ENCODE data around the gene IRF4. TPM values are rescaled to one million over a fixed set of nuclear protein-coding genes. Genes with fewer than 3 reads are reported as not detected.

IRF4 gene
- polyA plus RNA-seq, 12 donors = 0.27 to 6.1 (median 0.60) TPM; not detected in 2

DNA sequence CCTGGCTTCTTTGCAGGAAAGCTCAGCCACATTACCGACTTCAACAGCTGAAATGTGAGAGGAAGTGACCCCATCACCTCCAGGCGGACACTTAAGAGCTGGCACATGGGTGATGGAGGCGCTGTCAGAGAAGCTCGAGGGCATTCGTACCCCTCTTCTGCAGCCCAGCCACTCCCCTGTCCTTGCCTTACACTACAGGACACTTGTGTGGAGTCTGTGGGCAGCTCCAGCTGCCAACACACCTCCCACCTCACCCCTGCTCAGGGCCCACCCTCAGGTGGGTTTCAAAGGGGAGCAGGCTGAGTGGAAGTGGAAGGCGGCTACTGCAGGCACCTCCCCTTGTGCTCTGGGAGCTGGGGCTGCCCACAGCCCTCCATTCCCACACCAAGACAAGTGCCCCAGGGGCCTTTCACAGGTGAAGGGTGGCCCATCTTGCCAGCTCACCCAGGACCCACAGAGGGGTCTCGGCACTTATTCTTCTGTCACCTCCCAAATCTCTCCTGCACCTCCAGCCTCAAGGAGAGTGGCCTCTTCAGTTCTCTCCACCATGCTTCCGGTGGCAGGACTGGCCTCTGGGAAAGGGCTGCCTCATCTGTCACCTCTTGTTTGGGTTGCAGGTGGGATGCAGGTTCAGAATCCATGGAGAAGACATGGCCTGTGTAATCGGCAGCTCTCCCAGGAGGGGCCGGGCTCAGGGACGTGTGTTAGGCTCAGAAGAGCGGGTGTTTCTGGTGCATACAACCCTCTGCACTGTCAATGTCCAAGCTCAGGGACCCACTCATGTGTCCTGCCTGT lies 49.8 kb downstream of the IRF4 start:
- no peak for DNase-seq

DNA sequence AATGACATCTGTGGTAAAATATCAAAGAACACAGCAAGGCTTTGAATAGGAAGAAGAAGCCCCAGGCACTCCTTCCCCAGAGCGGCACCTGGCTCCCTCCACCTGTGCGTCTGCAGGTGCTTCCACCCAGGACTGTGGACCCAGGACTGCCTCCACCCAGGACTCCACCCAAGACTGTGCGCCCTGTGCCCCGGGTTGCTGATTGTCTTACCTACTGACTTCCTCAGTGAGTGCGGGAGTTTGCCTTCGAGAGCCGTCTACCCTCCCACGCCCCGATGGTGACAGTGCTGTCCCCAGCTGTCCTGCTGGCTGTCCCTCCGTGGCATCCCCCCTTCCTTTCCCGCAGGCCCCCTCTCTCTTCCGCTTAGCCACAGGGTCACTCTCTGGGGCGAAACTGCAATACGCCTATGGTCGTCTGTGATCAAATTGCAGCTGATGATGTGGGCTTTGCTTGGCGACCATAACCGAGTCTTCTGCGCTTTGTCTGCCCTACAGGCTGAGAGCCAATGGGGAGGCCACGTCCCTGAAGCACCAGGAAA lies 52.1 kb downstream of the IRF4 start:
- no peak for DNase-seq

DNA sequence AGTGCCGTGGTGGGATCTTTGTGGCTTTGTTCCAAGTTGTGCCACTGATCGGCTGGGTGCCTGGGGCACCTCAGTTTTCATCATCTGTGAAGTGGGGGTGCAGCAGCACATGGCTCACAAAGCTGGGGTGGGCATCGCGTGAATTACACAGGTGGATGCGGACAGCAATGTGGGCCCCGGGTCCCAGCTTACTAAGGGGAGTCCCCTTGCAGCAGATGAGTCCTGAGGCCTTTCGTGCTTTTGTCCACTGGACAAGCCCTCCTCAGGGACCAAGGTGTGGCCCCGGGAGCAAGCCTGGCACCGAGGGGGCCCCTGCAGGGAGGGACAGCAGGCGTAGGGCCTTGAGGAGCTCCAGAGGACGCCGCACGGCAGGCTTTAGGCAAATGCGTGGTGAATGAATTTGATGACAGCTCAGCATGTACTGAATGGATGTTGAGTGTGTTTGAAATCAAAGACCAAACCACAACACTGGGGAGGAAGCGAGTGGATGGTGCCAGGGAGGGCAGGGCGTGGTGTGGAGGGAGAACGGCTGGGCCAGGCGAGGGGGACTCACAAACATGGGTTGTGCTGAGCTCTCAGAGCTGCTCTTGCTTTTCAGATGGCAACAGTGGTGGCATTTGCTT lies 53.2 kb downstream of the IRF4 start:
- DNase-seq = no peak

DNA sequence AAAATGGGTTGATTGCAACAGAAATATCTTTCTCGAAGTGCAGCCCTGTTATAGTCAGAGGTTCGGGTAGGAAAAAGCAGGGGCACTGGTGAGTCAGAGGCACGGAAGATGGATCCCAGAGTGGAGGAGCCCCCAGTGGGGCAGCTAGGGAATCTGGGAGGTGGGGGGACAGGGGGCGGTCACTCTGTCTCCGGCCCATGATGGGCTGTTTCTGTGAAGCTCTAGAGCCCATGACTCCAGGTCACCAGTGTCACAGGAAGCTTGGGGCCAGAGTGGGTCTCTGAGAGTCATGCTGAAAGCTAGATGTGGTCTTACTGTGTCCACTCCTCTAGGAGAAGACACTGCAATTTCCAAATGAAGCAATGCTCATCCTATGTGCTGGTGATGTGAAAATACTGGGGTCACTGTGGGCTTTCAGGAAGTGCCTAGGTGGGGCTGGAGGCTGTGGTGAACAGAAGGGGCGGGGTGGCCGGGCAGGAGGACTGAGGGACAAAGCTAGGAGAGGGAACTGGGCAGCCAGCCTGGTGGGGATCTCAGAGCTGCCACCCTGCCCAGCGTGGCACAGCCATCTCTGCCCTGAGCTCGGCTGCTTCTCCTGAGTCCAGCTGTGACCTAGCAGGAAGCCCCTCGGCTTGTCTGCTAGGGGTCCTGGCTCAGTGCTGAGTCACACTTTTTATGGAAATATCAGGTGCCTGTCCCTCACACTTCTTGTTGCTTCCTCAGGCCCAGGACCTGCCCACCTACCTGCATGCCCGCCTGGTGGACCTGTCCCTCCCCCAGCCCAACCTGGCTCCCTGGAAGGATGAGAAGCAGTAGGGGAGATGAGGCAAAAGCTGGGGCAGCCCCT lies 54.2 kb downstream of the IRF4 start:
- no peak for DNase-seq

DNA sequence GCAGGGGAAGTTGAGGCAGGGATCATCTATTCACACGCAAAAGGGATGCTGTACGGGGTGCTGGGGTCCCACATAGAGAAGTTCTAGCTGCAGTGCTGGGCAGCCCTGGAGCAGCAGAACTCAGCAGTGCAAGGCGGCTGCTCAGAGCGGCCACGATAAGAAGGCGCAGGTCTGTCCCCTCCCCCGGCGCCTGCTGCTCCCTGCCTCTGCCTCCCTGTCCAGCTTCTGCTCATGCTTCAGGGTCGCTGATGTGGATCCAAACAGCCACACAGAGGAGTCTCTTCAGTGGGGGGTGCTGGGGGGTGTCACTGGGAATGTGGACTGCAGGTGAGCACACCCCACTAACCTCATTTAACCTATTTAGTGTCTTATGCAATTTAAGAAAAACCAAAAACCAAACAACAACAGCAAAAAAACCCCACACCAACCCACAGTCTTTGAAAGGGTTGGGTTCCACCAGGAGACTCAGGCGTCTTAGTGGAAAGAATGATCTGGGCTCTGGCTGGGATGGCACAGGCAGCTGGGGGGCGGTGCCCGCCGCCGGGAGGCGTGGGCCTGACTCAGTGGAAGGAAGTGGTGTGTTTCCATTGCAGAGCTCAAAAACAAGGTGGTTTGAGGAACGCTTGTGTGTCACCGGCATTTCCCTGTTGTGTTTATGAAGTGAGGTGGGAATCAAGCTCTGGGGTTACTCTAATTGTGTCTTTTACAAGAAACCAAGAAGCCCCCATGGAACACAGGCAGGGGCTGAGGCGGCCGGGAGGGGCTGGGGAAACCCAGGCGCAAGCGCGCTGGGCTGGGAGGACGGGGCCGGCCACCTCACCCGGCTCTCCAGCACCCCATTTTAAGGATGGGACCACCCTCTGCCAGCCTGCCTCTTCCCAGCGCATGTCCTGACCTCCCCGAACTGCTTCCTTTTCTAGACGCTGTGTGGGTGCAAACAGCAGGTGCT lies 55.1 kb downstream of the IRF4 start:
- DNase-seq = no peak

DNA sequence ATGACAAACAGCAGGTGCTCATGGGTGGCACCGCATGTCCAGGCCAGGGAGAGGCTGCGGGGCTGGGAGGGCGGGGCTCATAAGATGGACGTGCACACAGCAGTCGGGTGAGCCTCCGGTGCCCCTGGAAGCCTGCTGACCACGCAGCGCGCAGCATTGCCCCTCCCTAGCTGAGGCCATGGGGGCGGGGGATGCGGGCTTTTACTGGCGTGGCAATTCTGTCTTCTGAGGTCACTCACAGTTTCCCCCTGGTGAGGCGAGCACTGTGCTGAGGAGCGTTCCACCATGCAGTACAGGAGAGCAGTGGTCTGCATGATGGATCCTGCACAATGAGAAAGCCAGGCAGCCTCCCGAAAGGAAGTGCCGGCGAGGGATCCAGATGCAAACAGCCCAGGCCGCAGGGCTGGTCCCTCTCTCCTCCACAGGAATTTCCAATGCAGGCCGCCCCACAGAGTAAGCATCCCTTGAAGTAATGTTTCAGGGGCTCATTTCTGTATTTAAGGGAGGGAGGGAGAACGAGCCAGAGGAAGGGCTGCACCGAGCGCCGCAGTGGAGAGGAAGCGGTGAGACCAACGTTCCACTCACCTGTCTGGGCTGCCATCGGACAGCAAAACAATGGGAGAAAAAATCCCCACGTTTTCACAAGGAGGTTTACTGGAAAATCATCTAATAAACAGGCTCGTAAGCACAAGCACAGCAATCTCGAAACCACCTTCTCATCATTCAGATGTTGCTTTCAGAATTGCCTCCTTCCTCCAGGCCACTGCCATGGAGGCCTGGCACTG lies 56.0 kb downstream of the IRF4 start:
- DNase-seq = no peak

DNA sequence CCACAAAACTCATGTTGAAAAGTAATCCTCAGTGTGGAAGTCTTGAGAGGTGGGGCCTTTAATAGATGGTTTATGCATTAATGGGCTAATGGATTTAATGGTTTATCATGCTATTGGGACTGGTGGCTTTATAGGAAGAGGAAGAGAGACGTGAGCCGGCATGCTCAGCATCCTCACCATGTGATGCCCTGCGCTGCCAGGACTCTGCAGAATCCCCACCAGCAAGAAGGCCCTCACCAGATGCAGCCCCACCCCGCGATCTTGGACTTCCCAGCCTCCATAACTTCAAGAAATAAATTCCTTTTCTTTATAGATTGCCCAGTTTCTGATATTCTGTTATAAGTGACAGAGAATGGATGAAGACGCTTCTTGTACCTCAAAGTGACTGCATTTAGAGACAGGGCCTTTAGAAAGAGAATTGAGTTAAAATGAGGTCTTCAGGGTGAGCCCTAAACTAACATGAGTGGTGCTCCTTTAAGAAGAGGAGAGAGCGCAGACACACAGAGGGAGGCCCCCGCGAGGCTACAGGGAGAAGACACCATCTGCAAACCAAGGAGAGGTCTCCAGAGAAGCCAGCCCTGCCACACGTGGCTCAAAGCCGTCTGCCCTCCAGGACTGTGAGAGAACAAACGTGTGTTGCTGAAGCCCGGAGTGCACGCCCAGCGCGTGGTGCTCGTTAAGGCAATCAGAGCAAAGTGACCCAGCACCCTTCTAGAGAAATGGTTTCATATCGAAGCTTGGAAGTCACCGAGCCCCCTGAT lies 56.9 kb downstream of the IRF4 start:
- no peak for DNase-seq

DNA sequence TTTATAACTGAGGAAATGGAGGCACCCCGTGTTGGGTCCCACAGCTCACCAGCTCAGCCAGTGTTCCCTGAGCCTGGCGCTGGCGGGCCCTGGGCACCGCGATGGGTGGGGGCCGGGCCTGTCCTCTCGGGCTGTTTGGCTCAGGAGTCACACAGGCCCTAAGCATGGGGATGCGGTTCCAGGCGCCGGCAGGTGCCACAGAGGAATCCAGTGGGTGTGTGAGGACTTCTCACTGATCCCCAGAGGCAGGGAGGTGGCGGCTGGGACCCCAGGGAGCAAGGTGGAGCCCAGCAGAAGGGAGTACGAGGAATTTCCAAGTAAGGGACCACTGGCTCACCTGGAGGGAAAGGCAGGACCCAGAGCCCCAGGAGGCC lies 57.5 kb downstream of the IRF4 start:
- DNase-seq = no peak

DNA sequence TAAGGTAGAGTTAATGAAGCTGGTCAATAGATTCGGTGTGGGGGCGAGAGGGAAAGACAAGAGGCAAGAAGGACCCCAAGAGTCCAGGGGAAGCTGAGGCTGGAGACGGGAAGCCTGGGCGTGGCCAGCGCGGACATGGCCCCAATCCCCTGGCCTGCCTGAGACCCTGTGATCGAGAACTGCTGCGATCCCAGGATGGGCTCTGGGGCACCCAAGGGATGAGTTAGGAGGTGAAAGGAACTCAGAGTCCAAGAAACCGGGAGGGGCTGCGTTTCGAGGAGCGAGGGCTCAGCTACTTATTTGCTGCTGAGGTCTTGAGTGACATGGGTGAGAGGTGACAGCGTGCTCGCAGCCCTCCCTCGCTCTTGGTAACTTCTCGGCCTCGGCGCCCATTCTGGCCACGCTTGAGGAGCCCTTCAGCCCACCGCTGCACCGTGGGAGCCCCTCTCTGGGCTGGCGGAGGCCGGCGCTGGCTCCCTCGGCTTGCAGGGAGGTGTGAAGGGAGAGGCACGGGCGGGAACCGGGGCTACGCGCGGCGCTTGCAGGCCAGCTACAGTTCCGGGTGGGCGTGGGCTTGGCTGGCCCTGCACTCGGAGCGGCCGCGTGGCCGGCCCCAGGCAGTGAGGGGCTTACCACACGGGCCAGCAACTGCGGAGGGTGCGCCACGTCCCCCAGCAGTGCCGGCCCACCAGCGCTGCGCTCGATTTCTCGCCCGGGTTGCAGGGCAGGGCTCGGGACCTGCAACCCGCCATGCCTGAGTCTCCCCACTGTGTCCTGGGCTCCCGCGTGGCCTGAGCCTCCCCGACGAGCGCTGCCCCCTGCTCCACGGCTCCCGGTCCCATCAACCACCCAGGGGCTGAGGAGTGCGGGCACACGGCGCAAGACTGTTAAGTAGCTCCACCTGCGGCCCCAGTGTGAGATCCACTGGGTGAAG lies 58.2 kb downstream of the IRF4 start:
- DNase-seq = no peak

DNA sequence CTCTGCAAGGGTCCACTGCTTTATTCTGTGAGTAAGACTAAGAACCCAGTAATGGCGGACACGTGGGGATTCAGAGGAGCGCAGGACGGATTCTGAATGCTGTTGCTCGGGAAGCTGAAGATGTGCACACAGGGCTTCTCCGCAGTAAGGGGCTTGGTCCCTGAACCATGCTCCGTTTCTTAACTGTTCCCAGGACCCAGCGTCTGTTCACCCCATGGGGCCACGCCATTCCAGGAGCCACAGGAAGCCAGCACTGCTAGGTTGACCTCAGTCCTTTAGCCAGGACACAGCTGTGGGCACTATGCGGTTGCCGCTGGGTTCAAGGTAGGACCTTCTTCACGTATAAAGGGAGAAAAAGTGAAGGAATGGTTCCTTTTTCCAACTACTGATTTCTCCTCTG lies 59.8 kb downstream of the IRF4 start:
- no peak for DNase-seq

DNA sequence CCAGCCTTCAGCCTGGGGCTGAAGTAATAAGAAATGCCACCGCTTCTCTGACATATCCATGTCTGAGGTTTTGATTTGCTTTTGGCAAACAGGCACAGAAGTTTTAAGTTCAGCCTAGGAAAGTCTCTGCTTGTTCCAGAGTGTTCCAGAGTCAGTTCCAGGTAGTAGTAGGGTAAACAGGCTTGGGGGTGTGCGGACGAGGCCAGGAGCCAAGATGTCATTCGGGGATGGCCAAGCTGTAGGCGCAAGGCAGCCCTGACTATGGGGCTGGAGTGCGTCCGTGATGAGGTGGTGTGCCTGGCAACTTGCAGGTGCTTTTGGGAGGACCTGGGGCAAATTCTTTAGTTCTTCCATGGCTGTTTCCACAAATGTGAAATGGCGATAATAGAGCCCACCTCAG lies 60.3 kb downstream of the IRF4 start:
- no peak for DNase-seq

DNA sequence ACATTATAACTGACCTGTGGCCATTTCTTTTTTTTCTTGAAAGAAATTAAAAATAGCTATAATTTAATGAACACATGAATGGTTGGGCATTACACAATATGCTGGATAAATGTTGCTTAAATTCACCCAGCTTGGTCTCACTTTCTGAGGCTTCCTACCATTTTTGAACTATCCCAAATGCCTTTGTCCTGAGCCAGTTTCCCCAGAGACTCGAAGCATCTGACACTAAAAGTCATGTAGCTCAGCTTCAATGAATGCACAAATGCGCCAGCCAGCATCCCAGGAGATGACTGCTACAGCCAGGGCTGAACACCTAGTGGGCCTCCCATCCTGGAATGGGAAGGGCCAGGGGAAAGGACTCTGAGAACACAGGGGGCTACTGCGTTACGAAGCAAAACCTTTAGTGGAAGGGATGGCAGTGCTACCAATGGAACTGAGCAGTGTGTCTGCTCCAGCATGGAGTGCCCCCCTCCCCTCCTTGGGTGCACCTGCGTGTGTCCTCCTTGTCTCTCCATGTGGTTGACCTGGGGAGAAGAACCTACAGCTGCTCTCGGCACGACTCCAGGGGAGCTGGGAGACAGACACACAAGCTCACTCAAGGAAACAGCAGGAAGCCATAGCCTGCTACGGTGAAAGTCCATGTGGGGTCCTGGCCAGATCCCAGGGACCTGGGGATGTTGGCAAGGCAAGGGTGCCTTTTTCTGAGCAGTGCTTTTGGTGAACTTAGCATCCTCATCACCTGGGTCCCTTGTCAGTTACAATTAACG lies 60.9 kb downstream of the IRF4 start:
- no peak for DNase-seq

DNA sequence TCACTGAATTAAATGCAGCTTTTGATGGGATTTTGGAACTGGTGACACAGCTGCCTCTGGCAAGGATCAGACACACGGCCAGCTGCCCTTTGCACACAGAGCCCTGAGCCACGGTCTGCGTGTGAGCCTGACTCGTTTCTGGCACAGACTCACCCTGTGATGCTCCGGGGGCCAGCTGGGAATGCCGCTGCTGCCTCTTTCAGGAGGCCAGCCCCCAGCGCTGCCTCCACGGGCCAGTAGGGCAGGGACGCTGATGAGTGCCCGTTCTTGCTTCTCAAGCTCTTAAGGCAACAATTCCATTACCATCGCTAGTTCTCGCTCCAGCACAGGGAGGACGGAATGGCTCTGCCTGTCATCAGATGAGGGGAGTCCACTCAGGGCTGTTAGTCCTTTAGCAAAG lies 61.6 kb downstream of the IRF4 start:
- DNase-seq = peak; percentile 52

DNA sequence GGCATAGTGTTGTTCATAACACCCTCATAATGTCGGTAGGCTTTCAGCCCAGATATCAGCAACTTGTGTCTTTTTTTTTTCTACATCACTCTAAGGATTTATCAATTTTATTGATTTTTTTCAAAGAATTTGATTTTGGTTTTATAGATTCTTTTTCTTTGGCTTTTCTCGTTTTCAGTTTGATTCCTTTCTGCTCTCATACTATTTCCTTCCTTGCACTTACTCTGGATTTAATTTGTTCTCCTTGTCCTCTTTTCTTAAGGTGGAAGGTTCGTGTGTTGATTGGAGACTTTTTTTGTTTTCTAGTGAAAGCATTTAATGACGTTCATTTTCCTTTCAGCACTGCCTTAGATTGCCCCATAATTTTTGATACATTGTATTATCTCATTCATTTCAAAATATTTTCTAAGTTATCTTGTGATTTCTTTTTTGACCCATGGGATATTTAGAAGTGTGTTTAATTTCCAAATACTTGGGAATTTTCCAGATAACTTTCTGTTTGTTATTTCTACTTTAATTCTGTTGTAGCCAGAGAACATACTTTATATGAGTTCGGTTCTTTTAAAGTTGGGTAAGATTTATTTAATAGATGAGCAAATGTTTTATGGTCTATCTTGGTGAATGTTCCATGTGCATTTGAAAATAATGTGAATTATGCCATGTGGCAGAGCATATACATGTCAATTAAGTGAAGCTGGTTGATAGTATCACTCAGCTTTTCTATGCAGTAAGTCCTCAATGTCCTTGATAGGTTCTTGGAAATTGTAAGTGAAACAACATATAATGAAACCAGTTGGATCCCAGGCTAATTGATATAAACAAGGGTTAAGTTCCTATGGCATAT lies 62.8 kb downstream of the IRF4 start:
- no peak for DNase-seq

DNA sequence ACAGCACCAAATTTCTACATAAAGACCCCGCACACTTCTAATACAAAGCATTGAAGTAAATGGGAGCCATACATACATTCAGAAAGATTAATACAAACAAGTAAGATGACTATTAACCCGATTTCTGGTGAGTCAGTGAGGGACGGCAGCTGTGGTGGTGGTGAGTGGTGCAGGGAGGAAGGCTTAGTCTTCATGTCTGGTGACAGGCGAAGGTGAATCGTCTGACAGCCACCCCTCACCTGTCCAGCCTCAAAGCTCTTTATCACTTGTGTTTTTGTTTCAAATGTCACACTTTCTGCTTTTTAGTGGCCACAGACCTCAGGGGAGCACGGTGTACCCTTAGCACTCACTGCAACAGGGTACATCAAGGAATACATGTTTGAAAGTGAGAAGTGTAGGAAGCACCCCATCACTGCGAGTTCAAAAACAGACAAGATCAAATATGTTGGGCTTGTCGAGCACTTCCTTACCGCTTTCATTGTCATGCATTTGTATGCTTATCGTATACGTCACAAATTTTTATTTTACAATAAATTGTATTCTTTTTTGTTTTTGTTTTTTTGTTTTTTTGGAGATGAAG lies 63.5 kb downstream of the IRF4 start:
- DNase-seq = no peak

DNA sequence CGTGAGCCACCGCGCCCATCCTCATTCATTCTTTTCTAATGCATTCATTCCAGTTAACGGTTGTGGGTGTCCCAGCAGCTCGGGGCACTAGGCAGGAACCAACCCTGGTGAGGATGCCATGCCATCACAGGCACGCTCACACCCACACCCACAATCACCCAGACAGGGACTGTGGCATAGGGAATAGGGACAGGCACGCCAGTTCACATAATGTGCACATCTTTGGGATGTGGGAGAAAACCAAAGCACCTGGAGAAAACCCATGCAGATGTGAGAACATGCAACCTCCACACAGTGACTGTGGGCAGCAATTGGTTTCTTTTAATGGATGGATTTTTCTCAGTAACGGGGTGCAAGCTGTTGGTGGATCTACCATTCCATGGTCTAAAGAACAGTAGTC lies 64.3 kb downstream of the IRF4 start:
- DNase-seq = no peak

Data from muscle of arm (tissue), 12 donors.